Stimulated activated CD4-positive, alpha-beta T cell treated with anti-CD3 and anti-CD28 coated beads, TNF-alpha, amount 100 ng/mL, for 4 hours (primary cell): ENCODE results near the gene PDIK1L.

ENCODE experiments used
- DNase-seq, 3 experiments: peaks; one replicate each; pipeline ENCODE4 v3.0.0-alpha.2; 2020; ENCODE audit warnings: low read depth in 3 of 3

The PDIK1L gene

DNA sequence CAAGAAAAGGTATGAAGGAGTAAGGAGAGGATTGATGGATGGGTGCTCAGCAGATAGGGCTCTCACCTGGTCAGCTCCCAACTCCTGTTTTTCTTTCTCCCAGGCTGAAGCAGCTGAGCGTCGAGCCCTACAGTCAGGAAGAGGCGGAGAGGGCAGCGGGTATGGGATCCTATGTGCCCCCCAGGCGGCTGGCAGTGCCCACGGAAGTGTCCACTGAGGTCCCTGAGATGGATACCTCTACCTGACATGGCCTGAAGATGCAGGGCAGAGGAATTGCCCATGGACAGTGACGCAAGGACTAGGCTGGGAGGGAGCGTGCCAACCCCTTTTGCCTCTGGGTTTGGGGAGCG, 58.8 kb downstream of the PDIK1L start:
- no peak for DNase-seq

DNA sequence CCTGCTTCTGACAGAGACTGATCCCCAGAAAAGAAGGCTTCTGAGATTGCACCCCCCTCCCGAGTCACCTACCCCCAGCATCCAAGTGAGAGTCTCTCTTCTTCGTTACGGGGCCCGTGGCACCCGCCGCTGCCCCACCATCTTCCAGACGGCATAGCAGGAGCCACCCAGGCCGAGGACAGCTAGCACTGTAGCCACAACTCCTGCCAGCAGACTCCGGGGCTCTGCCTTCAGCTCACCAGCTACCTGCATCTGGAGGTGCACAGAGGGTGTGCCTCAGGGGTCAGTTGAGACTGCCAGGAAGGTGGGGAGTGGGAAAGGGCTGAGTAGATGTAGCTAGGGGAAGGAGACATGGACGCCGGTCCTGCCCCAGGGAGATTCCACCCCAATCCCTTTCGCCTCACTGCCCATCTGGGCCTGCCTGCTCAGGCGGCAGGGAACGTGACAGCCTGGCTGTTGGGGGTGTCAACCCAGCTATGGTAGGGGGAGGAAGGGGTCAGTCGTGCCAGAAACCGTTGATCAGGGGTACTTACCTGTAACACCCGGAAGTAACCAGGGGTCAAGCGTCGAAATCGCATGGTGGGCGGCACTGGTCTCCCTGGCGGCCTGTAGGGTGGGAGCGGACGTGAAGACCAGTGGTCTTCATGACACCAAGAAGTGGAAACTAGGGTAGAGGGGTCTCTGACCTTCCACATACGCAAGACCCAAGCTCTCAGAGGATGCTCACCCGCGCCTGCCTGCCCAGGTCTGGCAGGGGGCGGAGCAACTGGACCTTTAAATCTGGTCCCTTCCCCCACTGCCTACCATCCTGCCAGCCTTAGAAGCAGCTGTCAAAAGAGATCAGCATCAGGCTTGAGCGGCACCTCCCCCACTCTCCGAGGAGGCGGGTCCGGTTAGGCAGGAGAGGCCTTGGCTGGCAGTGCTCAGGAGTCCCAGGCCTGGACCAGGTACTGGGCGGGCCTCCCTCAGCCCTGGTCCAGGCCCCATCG, 59.8 kb downstream of the PDIK1L start, which contains the start of gene ZNF593OS:
ZNF593OS (minus strand) TSS at position 749 of the 989 bp plus-strand sequence; CDS start at position 578, 171 bp downstream.
- DNase-seq = no peak
